PC-3 (cell line): Measurements from ENCODE around the gene VDR. TPM values are rescaled to one million over a fixed set of nuclear protein-coding genes. Genes with fewer than 3 reads are reported as not detected.

Source experiments
- ATAC-seq: fragments of 200-7000 bp; cut with Tn5 transposase; 2 replicates; pipeline ENCODE4 v1.9.1; 2020; ENCODE audit warnings: mild to moderate bottlenecking, moderate library complexity
- BruUV-seq: library from RNA; stranded (reverse); fragments of 400-500 nt; replicated peaks from 2 replicates; lab custom pipeline; 2021; lab: Mats Ljungman, UMichigan
- CTCF ChIA-PET: fragments of 300-600 bp; sonication (Branson Sonifier 250); formaldehyde crosslinking; loops from one replicate; lab custom pipeline; 2022; ENCODE audit warnings: antibody characterized with exemption; lab: Charles Lee
- POLR2A ChIA-PET: fragments of 300-600 bp; sonication (Branson Sonifier 250); formaldehyde crosslinking; loops from one replicate; lab custom pipeline; 2022; ENCODE audit warnings: antibody characterized with exemption; ENCODE audit not compliant: unreplicated experiment; lab: Charles Lee
- DNase-seq: peaks from one replicate; pipeline ENCODE4 v3.0.0-alpha.2; 2015
- H2AFZ ChIP-seq: fragments of 300-600 bp; sonication (generic); 2 replicates; pipeline ENCODE4 v1.6.0; 2016; ENCODE audit warnings: antibody characterized with exemption, low read length
- H3F3A ChIP-seq: fragments of 300-600 bp; sonication (generic); one replicate; pipeline ENCODE4 v1.6.0; 2017; ENCODE audit warnings: antibody characterized with exemption, low read length, control low read depth, mild to moderate bottlenecking; ENCODE audit not compliant: unreplicated experiment
- H3K27ac ChIP-seq: fragments of 300-600 bp; sonication (generic); 2 replicates; pipeline ENCODE4 v1.5.1; 2016; ENCODE audit warnings: mild to moderate bottlenecking, low read length
- H3K27me3 ChIP-seq: fragments of 300-600 bp; sonication (generic); 2 replicates; pipeline ENCODE4 v1.6.1; 2016; ENCODE audit warnings: low read length, mixed read lengths
- H3K36me3 ChIP-seq: fragments of 300-600 bp; sonication (generic); 2 replicates; pipeline ENCODE4 v1.6.1; 2016; ENCODE audit warnings: low read depth, mixed run types, low read length, mixed read lengths
- H3K4me1 ChIP-seq: fragments of 300-600 bp; sonication (generic); 2 replicates; pipeline ENCODE4 v1.5.1; 2016; ENCODE audit warnings: low read length; ENCODE audit not compliant: insufficient read depth
- H3K4me2 ChIP-seq: fragments of 300-600 bp; sonication (generic); 2 replicates; pipeline ENCODE4 v1.6.0; 2016; ENCODE audit warnings: low read length
- H3K4me3 ChIP-seq: fragments of 300-600 bp; sonication (generic); 2 replicates; pipeline ENCODE4 v1.5.1; 2016; ENCODE audit warnings: mild to moderate bottlenecking, low read length, mixed read lengths
- H3K79me2 ChIP-seq: fragments of 300-600 bp; sonication (generic); 2 replicates; pipeline ENCODE4 v1.6.1; 2017; ENCODE audit warnings: low read length, mixed read lengths
- H3K9ac ChIP-seq: fragments of 300-600 bp; sonication (generic); 2 replicates; pipeline ENCODE4 v1.6.0; 2016; ENCODE audit warnings: mild to moderate bottlenecking, low read length
- H3K9me2 ChIP-seq: fragments of 300-600 bp; sonication (generic); replicated peaks from 2 replicates; pipeline ENCODE4 v1.6.1; 2016; ENCODE audit warnings: mixed run types, low read length, mixed read lengths
- H3K9me3 ChIP-seq: fragments of 300-600 bp; sonication (generic); 2 replicates; pipeline ENCODE4 v1.6.1; 2016; ENCODE audit warnings: low read length, mixed read lengths
- H4K20me1 ChIP-seq: fragments of 300-600 bp; sonication (generic); 2 replicates; pipeline ENCODE4 v1.6.1; 2016; ENCODE audit warnings: low read length, mixed read lengths
- EZH2 ChIP-seq: fragments of 300-600 bp; sonication (generic); IDR thresholded peaks from one replicate; pipeline ENCODE4 v1.6.1; 2017; ENCODE audit warnings: antibody characterized with exemption, mild to moderate bottlenecking, low read length; ENCODE audit not compliant: unreplicated experiment
- EZH2phosphoT487 ChIP-seq: fragments of 300-600 bp; sonication (generic); IDR thresholded peaks from 2 replicates; pipeline ENCODE4 v1.6.1; 2018; ENCODE audit warnings: mild to moderate bottlenecking, antibody characterized with exemption, low read length, borderline replicate concordance
- intact Hi-C: fragments of 100-400 bp; cut with micrococcal nuclease; formaldehyde crosslinking; loops from 2 replicates; pipeline ENCODE4 v1.9.0; 2023
- total RNA-seq: library from RNA; depleted of rRNA; stranded (reverse); fragments of >200 nt; gene quantifications from 2 replicates; pipeline ENCODE4 v1.2.3, GENCODE V29; 2014
- TF ChIP-seq, protein P1 (sequence below): fragments of 300-600 bp; sonication (generic); conservative IDR thresholded peaks from 2 replicates; pipeline ENCODE4 v1.5.1; 2017; ENCODE audit warnings: antibody characterized with exemption, low read depth, mild to moderate bottlenecking, low read length

The VDR gene
- total RNA-seq, 1 experiment from 2014 or later, result 19.9 TPM

DNA sequence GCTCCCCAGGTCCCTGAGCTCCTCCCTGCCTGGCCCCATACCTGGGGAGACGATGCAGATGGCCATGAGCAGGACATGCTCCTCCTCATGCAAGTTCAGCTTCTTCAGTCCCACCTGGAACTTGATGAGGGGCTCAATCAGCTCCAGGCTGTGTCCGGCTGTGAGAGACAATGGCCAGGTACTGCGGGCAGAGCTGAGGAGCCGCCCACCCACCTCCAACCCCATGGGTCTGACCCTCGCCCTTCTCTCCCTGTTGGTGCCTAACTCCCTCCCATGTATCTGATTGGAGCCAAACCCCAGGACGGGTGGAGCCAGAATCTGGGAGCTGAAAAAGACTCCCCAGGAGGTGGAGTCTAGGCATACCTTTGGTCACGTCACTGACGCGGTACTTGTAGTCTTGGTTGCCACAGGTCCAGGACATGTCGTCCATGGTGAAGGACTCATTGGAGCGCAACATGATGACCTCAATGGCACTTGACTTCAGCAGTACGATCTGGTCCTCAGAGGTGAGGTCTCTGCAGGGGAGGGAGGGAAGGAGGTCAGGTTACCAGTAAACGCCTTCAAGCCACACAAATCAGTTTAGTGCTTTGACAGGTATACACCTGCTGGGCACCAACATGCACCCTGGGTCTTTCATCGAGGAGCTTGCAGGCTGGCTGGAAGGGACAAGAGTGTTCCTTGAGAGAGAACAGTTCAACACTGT is 58.3 kb downstream of the VDR start:
- Histone ChIP-seq H3F3A (no peaks in the 10 kb centered on the region), H3K4me1 (no peaks in the 10 kb centered on the region), H3K4me3 (no peak overlapping the region), H4K20me1 (no peaks in the 10 kb centered on the region), H3K36me3 (peaks cover 11% of the 10 kb centered on the region), H3K9ac (no peak overlapping the region), H3K9me3 (no peaks in the 10 kb centered on the region), H3K9me2 (no peaks in the 10 kb centered on the region), H3K79me2 (no peaks in the 10 kb centered on the region), H3K27ac (no peak overlapping the region), H2AFZ (no peak overlapping the region), H3K4me2 (no peak overlapping the region), H3K27me3 (no peaks in the 10 kb centered on the region)
- ATAC-seq (no peak), DNase-seq (no peak)
- no TSS peak for BruUV-seq
- POLR2A ChIA-PET, result no interaction called here
- intact Hi-C loops, result no loop called here
- TF ChIP-seq EZH2 (no peak), EZH2phosphoT487 (no peak)
- TF ChIP-seq, protein P1, sequence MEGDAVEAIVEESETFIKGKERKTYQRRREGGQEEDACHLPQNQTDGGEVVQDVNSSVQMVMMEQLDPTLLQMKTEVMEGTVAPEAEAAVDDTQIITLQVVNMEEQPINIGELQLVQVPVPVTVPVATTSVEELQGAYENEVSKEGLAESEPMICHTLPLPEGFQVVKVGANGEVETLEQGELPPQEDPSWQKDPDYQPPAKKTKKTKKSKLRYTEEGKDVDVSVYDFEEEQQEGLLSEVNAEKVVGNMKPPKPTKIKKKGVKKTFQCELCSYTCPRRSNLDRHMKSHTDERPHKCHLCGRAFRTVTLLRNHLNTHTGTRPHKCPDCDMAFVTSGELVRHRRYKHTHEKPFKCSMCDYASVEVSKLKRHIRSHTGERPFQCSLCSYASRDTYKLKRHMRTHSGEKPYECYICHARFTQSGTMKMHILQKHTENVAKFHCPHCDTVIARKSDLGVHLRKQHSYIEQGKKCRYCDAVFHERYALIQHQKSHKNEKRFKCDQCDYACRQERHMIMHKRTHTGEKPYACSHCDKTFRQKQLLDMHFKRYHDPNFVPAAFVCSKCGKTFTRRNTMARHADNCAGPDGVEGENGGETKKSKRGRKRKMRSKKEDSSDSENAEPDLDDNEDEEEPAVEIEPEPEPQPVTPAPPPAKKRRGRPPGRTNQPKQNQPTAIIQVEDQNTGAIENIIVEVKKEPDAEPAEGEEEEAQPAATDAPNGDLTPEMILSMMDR, result no peak
- CTCF ChIA-PET, result no interaction called here

DNA sequence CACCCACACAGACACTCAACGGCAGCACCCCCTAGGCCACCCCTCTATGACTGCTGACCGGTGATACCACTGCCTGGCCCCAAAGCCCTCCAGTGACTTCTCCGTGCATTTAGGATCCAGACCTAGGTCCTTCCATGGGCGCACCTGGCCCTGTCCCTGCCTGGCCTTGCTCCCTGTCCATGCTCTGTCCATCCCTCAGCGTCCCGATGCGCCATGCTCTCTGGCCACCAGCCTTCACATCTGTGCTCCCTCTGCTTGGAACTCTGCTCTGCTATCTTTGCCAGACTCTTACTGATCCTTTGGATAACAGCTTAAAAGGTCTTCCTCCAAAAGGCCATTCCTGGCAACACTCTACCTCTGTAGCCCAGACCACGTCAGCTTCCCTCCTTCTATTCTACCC is 59.7 kb downstream of the VDR start:
- H3K4me2 ChIP-seq, result no peak overlapping the region
- H3K9me2 ChIP-seq, result no peaks in the 10 kb centered on the region
- ChIA-PET POLR2A (no interaction called here), CTCF (no interaction called here)
- H3K27me3 ChIP-seq, result no peaks in the 10 kb centered on the region
- no peak overlapping the region for H3K9ac ChIP-seq
- peaks cover 11% of the 10 kb centered on the region for H3K36me3 ChIP-seq
- BruUV-seq, result no TSS peak
- DNase-seq (no peak), ATAC-seq (no peak)
- no peak overlapping the region for H2AFZ ChIP-seq
- H3K4me3 ChIP-seq, result no peak overlapping the region
- H3K9me3 ChIP-seq, result no peaks in the 10 kb centered on the region
- H4K20me1 ChIP-seq, result no peaks in the 10 kb centered on the region
- no peak overlapping the region for H3K27ac ChIP-seq
- intact Hi-C loops, result no loop called here
- TF ChIP-seq EZH2, result no peak
- TF ChIP-seq, protein P1, result no peak
- no peaks in the 10 kb centered on the region for H3K4me1 ChIP-seq
- H3K79me2 ChIP-seq, result no peaks in the 10 kb centered on the region
- no peaks in the 10 kb centered on the region for H3F3A ChIP-seq

DNA sequence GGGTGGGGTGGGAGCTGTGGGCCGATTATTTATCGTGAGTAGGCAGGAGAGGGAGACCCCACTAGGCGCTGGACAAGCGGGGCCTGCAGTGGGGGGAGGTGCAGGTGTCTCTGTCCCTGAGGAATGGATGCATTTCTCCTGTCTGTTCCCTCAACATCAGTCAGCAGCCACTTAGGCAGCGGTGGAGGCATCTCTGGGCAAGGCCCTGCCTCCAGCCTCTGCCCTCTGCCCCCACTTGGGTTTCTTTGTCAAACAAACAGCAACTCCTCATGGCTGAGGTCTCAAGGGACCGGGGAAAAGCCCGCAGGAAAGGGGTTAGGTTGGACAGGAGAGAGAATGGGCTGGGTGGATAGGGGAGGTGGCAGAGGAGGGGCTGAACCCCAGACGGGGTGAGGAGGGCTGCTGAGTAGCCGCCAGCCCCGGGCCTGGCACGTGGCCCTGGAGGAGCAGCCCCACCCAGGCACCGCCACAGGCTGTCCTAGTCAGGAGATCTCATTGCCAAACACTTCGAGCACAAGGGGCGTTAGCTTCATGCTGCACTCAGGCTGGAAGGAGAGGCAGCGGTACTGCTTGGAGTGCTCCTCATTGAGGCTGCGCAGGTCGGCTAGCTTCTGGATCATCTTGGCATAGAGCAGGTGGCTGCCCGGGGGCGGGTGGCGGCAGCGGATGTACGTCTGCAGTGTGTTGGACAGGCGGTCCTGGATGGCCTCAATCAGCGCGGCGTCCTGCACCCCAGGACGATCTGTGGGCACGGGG is 60.4 kb downstream of the VDR start:
- Histone ChIP-seq H3K9me3 (no peaks in the 10 kb centered on the region), H3K9me2 (no peaks in the 10 kb centered on the region), H4K20me1 (no peaks in the 10 kb centered on the region), H3K27ac (no peak overlapping the region), H3F3A (no peaks in the 10 kb centered on the region), H3K36me3 (peaks cover 11% of the 10 kb centered on the region), H3K27me3 (no peaks in the 10 kb centered on the region), H3K4me2 (no peak overlapping the region), H3K4me1 (no peaks in the 10 kb centered on the region), H3K79me2 (no peaks in the 10 kb centered on the region), H3K4me3 (no peak overlapping the region), H3K9ac (no peak overlapping the region), H2AFZ (no peak overlapping the region)
- intact Hi-C loops, result no loop called here
- DNase-seq (no peak), ATAC-seq (no peak)
- ChIA-PET POLR2A (no interaction called here), CTCF (no interaction called here)
- no TSS peak for BruUV-seq
- TF ChIP-seq EZH2phosphoT487 (no peak), EZH2 (no peak)
- TF ChIP-seq, protein P1, result no peak
